Mesendoderm (in vitro differentiated cells): ENCODE results near the gene SF3B6. TPM values are rescaled to one million over a fixed set of nuclear protein-coding genes. Genes with fewer than 3 reads are reported as not detected.

Source experiments
- DNase-seq: peaks from one replicate; pipeline ENCODE4 v3.0.0; 2013
- H2AK5ac ChIP-seq: 2 replicates; pipeline ENCODE4 v1.6.1; 2013; ENCODE audit warnings: low read length, inconsistent platforms
- H2BK120ac ChIP-seq: 2 replicates; pipeline ENCODE4 v1.6.1; 2013; ENCODE audit warnings: low read depth, mild to moderate bottlenecking, low read length, moderate library complexity, mixed read lengths
- H2BK15ac ChIP-seq: replicated peaks from 2 replicates; pipeline ENCODE4 v1.6.1; 2013; ENCODE audit warnings: low read depth, mild to moderate bottlenecking, moderate library complexity
- H2BK5ac ChIP-seq: 2 replicates; pipeline ENCODE4 v1.6.1; 2013; ENCODE audit warnings: low read length, inconsistent platforms
- H3K18ac ChIP-seq: 2 replicates; pipeline ENCODE4 v1.6.1; 2013; ENCODE audit warnings: mild to moderate bottlenecking, low read length, mixed read lengths
- H3K23ac ChIP-seq: one replicate; pipeline ENCODE4 v1.6.1; 2013; ENCODE audit warnings: low read length
- H3K27ac ChIP-seq: 2 replicates; pipeline ENCODE4 v1.5.1; 2013; ENCODE audit warnings: low read depth, mild to moderate bottlenecking, inconsistent platforms, low read length, moderate library complexity
- H3K27me3 ChIP-seq: 2 replicates; pipeline ENCODE4 v1.6.1; 2013; ENCODE audit warnings: low read length, control low read depth, mild to moderate bottlenecking, inconsistent platforms; ENCODE audit not compliant: insufficient read depth, poor library complexity
- H3K36me3 ChIP-seq: 2 replicates; pipeline ENCODE4 v1.6.1; 2013; ENCODE audit warnings: low read length, inconsistent platforms; ENCODE audit not compliant: control insufficient read depth, insufficient read depth
- H3K4ac ChIP-seq: one replicate; pipeline ENCODE4 v1.6.1; 2013; ENCODE audit warnings: low read depth, mild to moderate bottlenecking, low read length, moderate library complexity
- H3K4me1 ChIP-seq: 2 replicates; pipeline ENCODE4 v1.6.1; 2013; ENCODE audit warnings: low read depth, low read length, inconsistent platforms; ENCODE audit not compliant: control insufficient read depth
- H3K4me2 ChIP-seq: 2 replicates; pipeline ENCODE4 v1.6.1; 2013; ENCODE audit warnings: low read length
- H3K4me3 ChIP-seq: 2 replicates; pipeline ENCODE4 v1.5.1; 2013; ENCODE audit warnings: mild to moderate bottlenecking, low read length
- H3K56ac ChIP-seq: one replicate; pipeline ENCODE4 v1.6.1; 2013; ENCODE audit warnings: low read length
- H3K79me1 ChIP-seq: 2 replicates; pipeline ENCODE4 v1.6.1; 2013; ENCODE audit warnings: low read length, inconsistent platforms
- H3K79me2 ChIP-seq: 2 replicates; pipeline ENCODE4 v1.6.1; 2013; ENCODE audit warnings: mild to moderate bottlenecking, low read length; ENCODE audit not compliant: control insufficient read depth, insufficient read depth
- H3K9ac ChIP-seq: 2 replicates; pipeline ENCODE4 v1.6.1; 2013; ENCODE audit warnings: low read length, inconsistent platforms
- H4K5ac ChIP-seq: one replicate; pipeline ENCODE4 v1.6.1; 2013; ENCODE audit warnings: low read length
- H4K8ac ChIP-seq: one replicate; pipeline ENCODE4 v1.6.1; 2013; ENCODE audit warnings: low read depth, mild to moderate bottlenecking, control low read depth, low read length, moderate library complexity
- WGBS: extraction: QIAGEN DNeasy Blood & Tissue Kit; methylation state at CpG from one replicate; pipeline ENCODE4 v1.1.7; 2013; ENCODE audit warnings: low lambda C conversion rate, missing lambda C conversion rate; ENCODE audit not compliant: insufficient coverage; ENCODE audit errors: extremely low coverage; 5-methylcytosine and 5-hydroxymethylcytosine counted together
- polyA plus RNA-seq, 2 experiments: library from polyadenylated mRNA; stranded (reverse); fragments of 200-250 nt; gene quantifications; one replicate each; pipeline ENCODE4 v1.2.3, GENCODE V29; 2013

Gene SF3B6
- polyA plus RNA-seq (2013, experiment 1 of 2) = 242 TPM
- 249 TPM for polyA plus RNA-seq (2013, experiment 2 of 2)

GRCh38 chr2:24075915-24076848, at the start of gene SF3B6:
TSS of gene SF3B6 (minus strand) at chr2:24076326. CDS start at chr2:24076229, 97 bp downstream.
- Histone ChIP-seq H3K27me3 (no peaks in the 10 kb centered on the region), H3K9ac (peak within 1 kb of the TSS; percentile 95), H3K79me2 (peaks cover 11% of the 10 kb centered on the region), H3K56ac (peak within 1 kb of the TSS; percentile 100), H3K4me3 (peak within 1 kb of the TSS; percentile 99), H3K79me1 (peaks cover 7% of the 10 kb centered on the region), H3K27ac (peak within 1 kb of the TSS; percentile 38), H3K18ac (no peak within 1 kb of the TSS), H3K4ac (no peak within 1 kb of the TSS), H3K4me2 (peak within 1 kb of the TSS; percentile 97), H2BK120ac (no peak within 1 kb of the TSS), H2AK5ac (no peak within 1 kb of the TSS), H4K8ac (no peak within 1 kb of the TSS), H3K36me3 (peaks cover 1% of the 10 kb centered on the region), H2BK15ac (no peak within 1 kb of the TSS), H4K5ac (no peak within 1 kb of the TSS), H2BK5ac (peak within 1 kb of the TSS; percentile 62), H3K23ac (no peak within 1 kb of the TSS), H3K4me1 (no peaks in the 10 kb centered on the region)
- WGBS = no CpG with 5 or more reads among the region's 64 CpGs
- DNase-seq = peak; percentile 100

- Histone ChIP-seq H4K5ac (no peak overlapping the region), H3K18ac (no peak overlapping the region), H3K23ac (no peak overlapping the region), H3K9ac (peak overlapping the region; percentile 64), H3K4me3 (peak overlapping the region; percentile 24), H3K36me3 (no peaks in the 10 kb centered on the region), H4K8ac (no peak overlapping the region), H3K79me2 (no peaks in the 10 kb centered on the region), H3K4me2 (peak overlapping the region; percentile 26), H2BK120ac (no peak overlapping the region), H3K27me3 (no peaks in the 10 kb centered on the region), H3K4ac (peak overlapping the region; percentile 39), H2BK15ac (no peak overlapping the region), H3K56ac (peak overlapping the region; percentile 96), H3K4me1 (no peaks in the 10 kb centered on the region), H3K27ac (no peak overlapping the region), H2BK5ac (no peak overlapping the region), H2AK5ac (no peak overlapping the region), H3K79me1 (no peaks in the 10 kb centered on the region)
- WGBS = no CpG with 5 or more reads among the region's 9 CpGs
- no peak for DNase-seq
Measured at GRCh38 chr2:24123922-24124580, 47.9 kb upstream of the SF3B6 start.

- H3K23ac ChIP-seq = peak within 1 kb of the TSS; percentile 97
- H4K8ac ChIP-seq = no peak within 1 kb of the TSS
- H3K4me3 ChIP-seq = peak within 1 kb of the TSS; percentile 51
- peak within 1 kb of the TSS; percentile 39 for H3K4ac ChIP-seq
- no peak within 1 kb of the TSS for H2BK120ac ChIP-seq
- H2BK5ac ChIP-seq = no peak within 1 kb of the TSS
- peak within 1 kb of the TSS; percentile 30 for H3K27ac ChIP-seq
- H3K4me1 ChIP-seq = no peaks in the 10 kb centered on the region
- no peaks in the 10 kb centered on the region for H3K79me1 ChIP-seq
- peak; percentile 79 for DNase-seq
- no peak within 1 kb of the TSS for H2BK15ac ChIP-seq
- no CpG with 5 or more reads among the region's 103 CpGs for WGBS
- H3K36me3 ChIP-seq = no peaks in the 10 kb centered on the region
- no peak within 1 kb of the TSS for H2AK5ac ChIP-seq
- peak within 1 kb of the TSS; percentile 64 for H3K9ac ChIP-seq
- H3K4me2 ChIP-seq = peak within 1 kb of the TSS; percentile 39
- no peaks in the 10 kb centered on the region for H3K27me3 ChIP-seq
- H3K79me2 ChIP-seq = no peaks in the 10 kb centered on the region
- H3K18ac ChIP-seq = peak within 1 kb of the TSS; percentile 54
- H3K56ac ChIP-seq = peak within 1 kb of the TSS; percentile 96
- H4K5ac ChIP-seq = no peak within 1 kb of the TSS
Measured at GRCh38 chr2:24123195-24123921, 47.2 kb upstream of the SF3B6 start, which contains the start of the genes FAM228B and PFN4. TSS of gene FAM228B (plus strand) at chr2:24123469. CDS start at chr2:24124362, 893 bp downstream. TSS of gene PFN4 (minus strand) at chr2:24123334. CDS start at chr2:24122535, 799 bp downstream.

GRCh38 chr2:24122366-24123194, 46.5 kb upstream of the SF3B6 start:
- peak overlapping the region; percentile 97 for H3K23ac ChIP-seq
- peak overlapping the region; percentile 5 for H3K4ac ChIP-seq
- no peaks in the 10 kb centered on the region for H3K4me1 ChIP-seq
- no CpG with 5 or more reads among the region's 15 CpGs for WGBS
- peak overlapping the region; percentile 96 for H3K56ac ChIP-seq
- no peak overlapping the region for H4K8ac ChIP-seq
- no peak overlapping the region for H2BK15ac ChIP-seq
- peak overlapping the region; percentile 39 for H3K4me2 ChIP-seq
- H2AK5ac ChIP-seq = no peak overlapping the region
- peak overlapping the region; percentile 64 for H3K9ac ChIP-seq
- H3K18ac ChIP-seq = peak overlapping the region; percentile 54
- no peaks in the 10 kb centered on the region for H3K79me2 ChIP-seq
- no peak overlapping the region for H2BK5ac ChIP-seq
- no peaks in the 10 kb centered on the region for H3K79me1 ChIP-seq
- DNase-seq = peak; percentile 12
- H4K5ac ChIP-seq = no peak overlapping the region
- no peaks in the 10 kb centered on the region for H3K36me3 ChIP-seq
- H3K27ac ChIP-seq = no peak overlapping the region
- no peaks in the 10 kb centered on the region for H3K27me3 ChIP-seq
- peak overlapping the region; percentile 51 for H3K4me3 ChIP-seq
- H2BK120ac ChIP-seq = no peak overlapping the region

- no CpG with 5 or more reads among the region's 4 CpGs for WGBS
- Histone ChIP-seq H3K27me3 (no peaks in the 10 kb centered on the region), H3K18ac (no peak overlapping the region), H2AK5ac (no peak overlapping the region), H3K4me2 (no peak overlapping the region), H3K27ac (no peak overlapping the region), H4K8ac (no peak overlapping the region), H3K4me1 (no peaks in the 10 kb centered on the region), H2BK5ac (no peak overlapping the region), H3K4ac (no peak overlapping the region), H3K23ac (no peak overlapping the region), H3K79me2 (no peaks in the 10 kb centered on the region), H2BK120ac (no peak overlapping the region), H3K56ac (no peak overlapping the region), H3K4me3 (no peak overlapping the region), H3K9ac (no peak overlapping the region), H2BK15ac (no peak overlapping the region), H3K79me1 (no peaks in the 10 kb centered on the region), H4K5ac (no peak overlapping the region), H3K36me3 (no peaks in the 10 kb centered on the region)
- DNase-seq = no peak
Measured at GRCh38 chr2:24121469-24121868, 45.3 kb upstream of the SF3B6 start.
